ENCODE data around the gene LAMTOR3.

Gene LAMTOR3

DNA sequence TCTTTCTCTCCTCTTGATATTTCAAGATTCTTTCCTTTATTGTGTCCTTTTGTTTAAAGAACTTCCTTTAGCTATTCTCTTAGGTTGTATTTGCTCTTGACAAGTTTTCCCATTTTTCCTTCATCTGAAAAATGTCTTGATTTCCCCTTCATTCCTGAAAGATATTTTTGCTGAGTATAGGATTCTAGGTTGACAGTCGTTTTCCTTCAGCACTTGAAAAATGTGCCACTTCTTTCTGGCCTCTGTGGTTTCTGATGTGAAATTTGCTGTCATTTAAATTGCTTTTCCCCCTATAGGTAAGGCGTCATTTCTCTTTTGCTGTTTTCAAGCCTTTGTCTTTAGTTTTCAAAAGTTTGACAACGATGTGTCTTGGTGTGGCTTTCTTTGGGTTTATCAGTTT is 23.3 kb upstream of the LAMTOR3 start:
- H3K9me3 ChIP-seq (replicated peaks; ENCODE audit: insufficient read depth, low read length), result no peaks in the 10 kb centered on the region
- H2AFZ ChIP-seq (ENCODE audit: low read length), result no peak overlapping the region
- TF ChIP-seq EZH2phosphoT487 (IDR thresholded peaks at IDR 0.05; ENCODE audit: low read length) (no peak), EZH2 (optimal IDR thresholded peaks at IDR 0.05; ENCODE audit: low read depth, low read length) (no peak)
- TF ChIP-seq, protein P1, sequence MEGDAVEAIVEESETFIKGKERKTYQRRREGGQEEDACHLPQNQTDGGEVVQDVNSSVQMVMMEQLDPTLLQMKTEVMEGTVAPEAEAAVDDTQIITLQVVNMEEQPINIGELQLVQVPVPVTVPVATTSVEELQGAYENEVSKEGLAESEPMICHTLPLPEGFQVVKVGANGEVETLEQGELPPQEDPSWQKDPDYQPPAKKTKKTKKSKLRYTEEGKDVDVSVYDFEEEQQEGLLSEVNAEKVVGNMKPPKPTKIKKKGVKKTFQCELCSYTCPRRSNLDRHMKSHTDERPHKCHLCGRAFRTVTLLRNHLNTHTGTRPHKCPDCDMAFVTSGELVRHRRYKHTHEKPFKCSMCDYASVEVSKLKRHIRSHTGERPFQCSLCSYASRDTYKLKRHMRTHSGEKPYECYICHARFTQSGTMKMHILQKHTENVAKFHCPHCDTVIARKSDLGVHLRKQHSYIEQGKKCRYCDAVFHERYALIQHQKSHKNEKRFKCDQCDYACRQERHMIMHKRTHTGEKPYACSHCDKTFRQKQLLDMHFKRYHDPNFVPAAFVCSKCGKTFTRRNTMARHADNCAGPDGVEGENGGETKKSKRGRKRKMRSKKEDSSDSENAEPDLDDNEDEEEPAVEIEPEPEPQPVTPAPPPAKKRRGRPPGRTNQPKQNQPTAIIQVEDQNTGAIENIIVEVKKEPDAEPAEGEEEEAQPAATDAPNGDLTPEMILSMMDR (IDR thresholded peaks at IDR 0.05; ENCODE audit: low read length), result no peak
- H3K4me1 ChIP-seq (ENCODE audit: low read length), result no peaks in the 10 kb centered on the region
- H3K27ac ChIP-seq (ENCODE audit: low read length), result no peak overlapping the region
- H3K4me3 ChIP-seq (ENCODE audit: low read length), result no peak overlapping the region
- H3K9ac ChIP-seq (ENCODE audit: low read length), result no peak overlapping the region
- no peaks in the 10 kb centered on the region for H3K27me3 ChIP-seq (replicated peaks; ENCODE audit: insufficient read depth, low read length)
- 0 out of 2 replicates have a peak, but pooled peaks cover 3% of the 10 kb centered on the region for H3K79me2 ChIP-seq (ENCODE audit: low read length)
- DNase-seq, result no peak
- H4K20me1 ChIP-seq (ENCODE audit: insufficient read depth, low read length), result no peaks in the 10 kb centered on the region
- no peak overlapping the region for H3K4me2 ChIP-seq (ENCODE audit: low read depth, low read length)
- H3K9me2 ChIP-seq (replicated peaks; ENCODE audit: insufficient read depth, low read length), result no peaks in the 10 kb centered on the region
- H3F3A ChIP-seq (ENCODE audit: insufficient read depth, low read length), result no peaks in the 10 kb centered on the region
- H3K36me3 ChIP-seq (replicated peaks; ENCODE audit: insufficient read depth, low read length), result 0 out of 2 replicates have a peak, but pooled peaks cover 2% of the 10 kb centered on the region

DNA sequence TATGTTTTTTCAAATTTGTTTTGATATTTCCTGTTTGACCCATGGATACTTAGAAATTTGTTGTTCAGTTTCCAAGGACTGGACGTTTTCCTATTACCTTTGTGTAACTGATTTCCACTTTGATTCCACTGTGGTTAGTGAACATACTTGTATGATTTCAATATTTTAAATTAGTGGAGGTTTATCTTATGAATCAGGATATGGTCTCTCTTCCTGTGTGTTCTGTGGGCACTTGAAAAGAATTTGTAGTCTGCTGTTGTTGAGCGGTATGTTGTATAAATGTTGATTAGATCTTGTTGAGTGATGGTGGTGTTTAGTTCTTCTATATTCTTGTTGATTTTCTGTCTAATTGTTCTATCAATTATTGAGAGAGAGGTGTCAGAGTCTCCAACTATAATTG is 21.2 kb upstream of the LAMTOR3 start:
- Histone ChIP-seq H3K27me3 (replicated peaks; ENCODE audit: insufficient read depth, low read length) (no peaks in the 10 kb centered on the region), H3K79me2 (ENCODE audit: low read length) (0 out of 2 replicates have a peak, but pooled peaks cover 3% of the 10 kb centered on the region), H3K9me3 (replicated peaks; ENCODE audit: insufficient read depth, low read length) (no peaks in the 10 kb centered on the region), H3K4me3 (ENCODE audit: low read length) (no peak overlapping the region), H3K27ac (ENCODE audit: low read length) (no peak overlapping the region), H3K36me3 (replicated peaks; ENCODE audit: insufficient read depth, low read length) (0 out of 2 replicates have a peak, but pooled peaks cover 2% of the 10 kb centered on the region), H2AFZ (ENCODE audit: low read length) (no peak overlapping the region), H3F3A (ENCODE audit: insufficient read depth, low read length) (no peaks in the 10 kb centered on the region), H3K4me1 (ENCODE audit: low read length) (no peaks in the 10 kb centered on the region), H3K9ac (ENCODE audit: low read length) (no peak overlapping the region), H3K9me2 (replicated peaks; ENCODE audit: insufficient read depth, low read length) (no peaks in the 10 kb centered on the region), H3K4me2 (ENCODE audit: low read depth, low read length) (no peak overlapping the region), H4K20me1 (ENCODE audit: insufficient read depth, low read length) (no peaks in the 10 kb centered on the region)
- DNase-seq, result no peak
- TF ChIP-seq EZH2 (optimal IDR thresholded peaks at IDR 0.05; ENCODE audit: low read depth, low read length), result no peak
- TF ChIP-seq, protein P1 (IDR thresholded peaks at IDR 0.05; ENCODE audit: low read length), result no peak
- TF ChIP-seq EZH2phosphoT487 (IDR thresholded peaks at IDR 0.05; ENCODE audit: low read length), result no peak

DNA sequence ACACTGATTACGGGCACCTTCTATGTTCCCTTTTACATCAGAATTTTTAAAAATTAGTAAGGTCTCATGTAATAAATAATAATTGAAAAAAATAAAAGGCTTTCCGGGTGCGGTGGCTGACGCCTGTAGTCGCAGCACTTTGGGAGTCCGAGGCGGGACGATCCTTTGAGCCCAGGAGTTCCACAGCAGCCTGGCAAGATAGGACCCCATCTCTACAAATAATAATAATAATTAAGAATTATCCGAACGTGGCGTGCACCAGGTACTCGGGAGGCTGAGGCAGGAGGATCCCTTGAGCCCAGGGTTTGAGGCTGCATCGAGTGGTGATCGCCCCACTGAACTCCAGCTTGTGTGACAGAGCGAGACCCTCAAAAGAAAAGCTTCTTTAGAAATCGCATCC is 771 bp upstream of the LAMTOR3 start:
- peaks cover 7% of the 10 kb centered on the region for H3K4me1 ChIP-seq (ENCODE audit: low read length)
- H2AFZ ChIP-seq (ENCODE audit: low read length), result peak overlapping the region; percentile 81
- no peaks in the 10 kb centered on the region for H3K9me2 ChIP-seq (replicated peaks; ENCODE audit: insufficient read depth, low read length)
- peak overlapping the region; percentile 30; the same call in 1 of the 2 replicates for H3K27ac ChIP-seq (ENCODE audit: low read length)
- H3K36me3 ChIP-seq (replicated peaks; ENCODE audit: insufficient read depth, low read length), result no peaks in the 10 kb centered on the region
- H3K4me3 ChIP-seq (ENCODE audit: low read length), result peak overlapping the region; percentile 56
- H4K20me1 ChIP-seq (ENCODE audit: insufficient read depth, low read length), result no peaks in the 10 kb centered on the region
- H3K9me3 ChIP-seq (replicated peaks; ENCODE audit: insufficient read depth, low read length), result no peaks in the 10 kb centered on the region
- peaks cover 41% of the 10 kb centered on the region for H3K79me2 ChIP-seq (ENCODE audit: low read length)
- TF ChIP-seq, protein P1 (IDR thresholded peaks at IDR 0.05; ENCODE audit: low read length), result no peak
- no peak for TF ChIP-seq EZH2phosphoT487 (IDR thresholded peaks at IDR 0.05; ENCODE audit: low read length)
- no peak for TF ChIP-seq EZH2 (optimal IDR thresholded peaks at IDR 0.05; ENCODE audit: low read depth, low read length)
- peak overlapping the region; percentile 26; the same call in 1 of the 2 replicates for H3K9ac ChIP-seq (ENCODE audit: low read length)
- H3F3A ChIP-seq (ENCODE audit: insufficient read depth, low read length), result peaks cover 6% of the 10 kb centered on the region; the same call in 1 of the 2 replicates
- no peaks in the 10 kb centered on the region for H3K27me3 ChIP-seq (replicated peaks; ENCODE audit: insufficient read depth, low read length)
- H3K4me2 ChIP-seq (ENCODE audit: low read depth, low read length), result peak overlapping the region; percentile 77
- no peak for DNase-seq
